GM18520 (cell line): ENCODE results near the gene CYRIA.

Experiments used
- ATAC-seq: cut with Tn5 transposase; IDR thresholded peaks from one replicate; pipeline ENCODE4 v1.9.1; 2021; ENCODE audit not compliant: unreplicated experiment

The CYRIA gene

GRCh38 chr2:16652296-16653082 lies 13.1 kb downstream of the CYRIA start:
- ATAC-seq: no peak

- ATAC-seq: no peak
Observed at GRCh38 chr2:16650287-16651249, 15.1 kb downstream of the CYRIA start.

- no peak for ATAC-seq
Observed at GRCh38 chr2:16649353-16650286, 16.0 kb downstream of the CYRIA start.

- no peak for ATAC-seq
Observed at GRCh38 chr2:16647992-16648617, 17.5 kb downstream of the CYRIA start.

GRCh38 chr2:16645775-16646559 lies 19.7 kb downstream of the CYRIA start:
- ATAC-seq: no peak

- ATAC-seq: no peak
Observed at GRCh38 chr2:16645088-16645487, 20.5 kb downstream of the CYRIA start.

- peak; percentile 68 for ATAC-seq
Observed at GRCh38 chr2:16644221-16644925, 21.3 kb downstream of the CYRIA start.

- ATAC-seq: no peak
Observed at GRCh38 chr2:16643099-16643498, 22.5 kb downstream of the CYRIA start.

GRCh38 chr2:16642088-16642487 lies 23.5 kb downstream of the CYRIA start:
- no peak for ATAC-seq

- no peak for ATAC-seq
Observed at GRCh38 chr2:16641509-16641908, 24.1 kb downstream of the CYRIA start.

- no peak for ATAC-seq
Observed at GRCh38 chr2:16640867-16641266, 24.8 kb downstream of the CYRIA start.

GRCh38 chr2:16640001-16640700 lies 25.5 kb downstream of the CYRIA start:
- no peak for ATAC-seq

GRCh38 chr2:16639431-16639830 lies 26.2 kb downstream of the CYRIA start:
- ATAC-seq: no peak

- ATAC-seq: no peak
Observed at GRCh38 chr2:16638946-16639345, 26.7 kb downstream of the CYRIA start.

GRCh38 chr2:16637304-16637703 lies 28.3 kb downstream of the CYRIA start:
- no peak for ATAC-seq

- no peak for ATAC-seq
Observed at GRCh38 chr2:16635791-16636699, 29.6 kb downstream of the CYRIA start.
